GM19455 (cell line): Measurements from ENCODE around the gene PRR16.

Experiments used
- ATAC-seq: cut with Tn5 transposase; IDR thresholded peaks from one replicate; pipeline ENCODE4 v1.9.1; 2021; ENCODE audit not compliant: unreplicated experiment

The PRR16 gene

DNA sequence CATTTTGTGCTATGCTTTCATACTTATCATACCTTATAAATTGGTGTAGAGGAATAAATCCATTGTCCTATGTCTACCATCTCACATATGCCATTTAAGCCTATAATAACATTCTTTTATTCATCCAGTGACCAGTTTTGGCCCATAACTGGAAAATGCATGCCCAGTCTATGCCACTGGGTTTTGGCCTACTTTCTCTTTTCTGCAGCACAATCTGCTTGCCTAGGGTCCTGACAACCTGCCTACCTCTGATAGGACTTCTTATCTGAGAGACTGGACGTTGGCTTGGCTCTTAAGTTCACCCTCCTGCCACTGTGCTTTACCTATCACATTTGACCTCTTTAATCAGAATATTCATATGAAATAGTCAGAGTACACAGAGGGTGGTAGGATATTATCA lies 103.0 kb downstream of the PRR16 start:
- no peak for ATAC-seq

DNA sequence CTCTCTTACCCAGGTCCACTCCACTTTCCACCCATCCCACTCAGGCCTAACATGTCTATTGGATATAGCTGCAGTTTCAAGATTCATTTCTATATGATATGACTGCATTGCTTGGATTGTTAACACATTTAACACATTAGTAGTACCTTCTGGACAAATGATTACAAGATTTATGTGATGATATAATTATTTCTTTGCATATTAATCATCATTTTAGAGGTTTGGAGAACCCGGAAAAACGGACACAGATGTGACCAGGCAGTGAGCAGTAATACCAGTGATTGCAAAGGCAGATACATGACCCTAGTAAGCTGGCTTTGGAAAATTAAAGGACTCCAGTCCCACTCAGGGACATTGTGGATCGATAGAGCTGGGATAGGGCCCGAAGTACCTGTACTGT lies 103.8 kb downstream of the PRR16 start:
- ATAC-seq, result no peak

DNA sequence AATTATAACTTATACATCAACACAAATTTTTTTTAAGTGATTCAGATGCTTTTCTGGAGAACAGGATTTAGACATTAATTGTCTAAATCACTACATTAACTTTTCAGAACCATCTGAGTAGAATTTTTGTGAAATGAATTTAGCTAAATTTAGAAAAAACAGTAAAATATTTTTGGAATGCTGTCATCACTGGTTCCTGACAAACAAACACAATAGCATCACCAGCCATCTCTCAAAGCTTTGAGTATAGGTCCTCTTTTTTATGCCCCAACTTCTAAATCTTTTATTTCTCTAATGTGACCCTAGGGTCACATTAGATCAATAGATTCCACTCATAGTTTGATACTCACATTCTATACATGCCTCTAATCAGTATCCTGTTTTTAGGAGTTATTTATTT lies 104.6 kb downstream of the PRR16 start:
- no peak for ATAC-seq

GRCh38 chr5:120576588-120576987 lies 112.5 kb downstream of the PRR16 start:
- ATAC-seq, result no peak

DNA sequence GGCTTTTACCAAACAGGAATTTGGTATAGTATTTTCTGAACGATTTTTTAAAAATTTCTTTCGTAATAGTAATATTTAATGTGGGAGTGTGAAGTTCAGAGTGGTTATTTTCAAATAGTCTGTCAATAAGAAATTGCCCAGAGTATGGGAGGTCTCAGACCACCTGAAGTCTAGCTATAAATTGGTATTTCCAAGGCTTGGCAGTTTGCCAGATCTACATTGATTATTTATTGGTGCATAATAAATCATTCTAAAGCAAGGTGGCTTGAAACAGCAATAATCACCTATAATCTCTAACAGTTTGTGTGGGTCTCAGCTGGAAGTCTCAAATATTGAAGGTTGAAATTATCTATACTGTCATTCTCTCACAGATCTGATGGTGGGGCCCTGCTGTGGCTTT lies 118.5 kb downstream of the PRR16 start:
- ATAC-seq, result no peak

DNA sequence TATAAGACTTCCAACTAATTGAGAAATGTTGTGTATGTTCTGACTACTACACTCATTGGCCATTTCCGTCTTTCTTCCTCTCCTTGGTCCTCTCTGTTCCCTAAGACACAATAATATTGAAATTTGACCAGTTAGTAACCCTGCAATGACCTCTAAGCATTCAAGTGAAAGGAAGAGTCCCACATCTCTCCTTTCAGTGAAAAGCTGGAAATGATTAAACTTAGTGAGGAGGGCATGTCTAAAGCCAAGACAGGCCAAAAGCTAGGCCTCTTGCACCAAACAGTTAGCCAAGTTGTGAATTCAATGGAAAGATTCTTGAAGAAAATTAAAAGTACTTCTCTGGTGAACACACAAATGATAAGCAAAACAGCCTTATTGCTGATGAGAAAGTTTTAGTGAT lies 122.5 kb downstream of the PRR16 start:
- ATAC-seq, result no peak

DNA sequence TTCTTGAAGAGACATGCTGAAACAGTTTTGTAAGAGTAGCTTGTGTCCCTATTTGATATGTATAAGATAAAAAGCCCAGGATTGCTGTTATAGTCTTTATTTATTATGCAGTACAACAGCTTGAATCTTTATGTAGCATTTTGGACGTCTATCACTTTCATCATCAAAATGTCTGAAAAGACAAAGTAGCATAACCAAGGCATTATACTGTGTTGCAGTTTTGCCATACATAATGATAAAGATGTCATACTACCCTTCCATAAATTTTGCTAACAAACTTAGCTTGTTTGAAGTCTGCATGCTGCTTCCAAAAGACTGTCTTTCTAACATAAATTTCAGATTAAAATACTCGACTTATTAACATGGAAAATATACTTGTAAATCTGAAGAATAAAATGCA lies 127.8 kb downstream of the PRR16 start:
- ATAC-seq, result no peak

DNA sequence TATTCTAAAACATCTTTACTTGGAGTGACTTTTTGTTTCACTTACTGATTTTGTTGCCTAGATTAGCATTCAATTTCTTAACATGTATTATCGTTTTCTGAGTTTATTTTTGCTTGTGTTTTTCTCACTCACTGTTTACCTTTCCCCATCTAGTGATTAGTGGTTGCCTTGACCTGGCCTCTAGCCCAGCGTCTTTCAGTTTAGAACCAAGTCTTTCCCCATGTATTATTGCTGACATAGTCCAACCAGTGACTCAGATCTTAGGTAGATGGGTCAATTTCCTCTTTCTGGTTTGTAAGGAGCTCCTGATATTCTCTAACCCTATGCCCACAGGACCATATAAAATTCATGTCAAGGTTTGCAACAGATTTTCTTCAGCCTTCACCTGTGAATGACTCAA lies 135.5 kb downstream of the PRR16 start:
- ATAC-seq, result no peak

GRCh38 chr5:120600639-120601038 lies 136.5 kb downstream of the PRR16 start:
- no peak for ATAC-seq

DNA sequence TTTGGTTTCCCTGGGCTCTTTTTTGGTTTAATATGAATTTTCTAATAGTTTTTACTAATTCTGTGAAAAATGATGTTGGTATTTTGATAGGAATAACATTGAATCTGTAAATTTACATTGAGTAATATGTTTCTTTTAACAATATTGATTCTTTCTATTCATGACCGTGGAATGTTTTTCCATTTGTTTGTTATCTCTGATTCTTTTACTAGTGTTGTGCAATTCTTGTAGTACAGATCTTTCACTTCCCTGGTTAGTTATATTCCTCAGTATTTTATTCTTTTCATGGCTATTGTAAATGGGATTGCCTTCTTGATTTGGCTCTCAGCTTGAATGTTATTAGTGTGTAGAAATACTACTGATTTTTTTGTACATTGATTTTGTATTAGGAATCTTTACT lies 137.9 kb downstream of the PRR16 start:
- ATAC-seq, result no peak

GRCh38 chr5:120604884-120605283 lies 140.8 kb downstream of the PRR16 start:
- ATAC-seq, result no peak

DNA sequence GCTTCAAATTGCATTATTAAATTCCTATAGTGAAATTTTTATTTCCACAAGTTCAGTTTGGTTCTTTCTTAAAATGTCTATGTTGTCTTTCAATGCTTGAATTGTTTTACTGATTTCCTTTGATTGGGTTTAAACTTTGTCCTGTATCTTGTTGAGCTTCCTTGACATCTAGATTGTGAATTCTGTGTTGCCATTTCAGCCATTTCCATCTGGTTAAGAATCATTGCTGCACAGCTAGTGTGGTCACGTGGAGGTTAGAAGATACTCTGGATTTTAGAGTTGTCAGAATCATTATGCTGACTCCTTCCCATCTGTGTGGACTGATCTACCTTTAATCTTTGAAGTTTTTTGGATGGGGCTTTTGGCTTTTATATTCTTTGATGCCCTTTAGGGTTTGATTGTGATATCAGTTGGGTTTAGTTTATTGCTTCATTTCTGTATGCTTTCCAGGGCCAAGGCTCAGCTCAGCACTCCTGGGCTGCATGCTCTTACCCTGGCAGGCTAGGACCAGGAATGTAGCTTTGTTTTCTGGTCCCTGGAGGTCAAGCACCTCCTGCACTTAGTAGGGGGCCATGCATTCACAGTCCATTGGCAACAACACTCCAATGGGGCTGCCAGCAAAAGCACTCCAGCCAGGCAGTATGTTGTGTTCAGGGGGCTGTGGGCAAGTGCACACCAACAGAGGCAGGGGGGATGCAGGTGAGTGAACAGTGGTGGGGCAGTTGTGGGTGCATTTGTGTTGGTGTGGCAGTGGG lies 141.4 kb downstream of the PRR16 start:
- ATAC-seq, result no peak

GRCh38 chr5:120609570-120609969 lies 145.5 kb downstream of the PRR16 start:
- no peak for ATAC-seq

DNA sequence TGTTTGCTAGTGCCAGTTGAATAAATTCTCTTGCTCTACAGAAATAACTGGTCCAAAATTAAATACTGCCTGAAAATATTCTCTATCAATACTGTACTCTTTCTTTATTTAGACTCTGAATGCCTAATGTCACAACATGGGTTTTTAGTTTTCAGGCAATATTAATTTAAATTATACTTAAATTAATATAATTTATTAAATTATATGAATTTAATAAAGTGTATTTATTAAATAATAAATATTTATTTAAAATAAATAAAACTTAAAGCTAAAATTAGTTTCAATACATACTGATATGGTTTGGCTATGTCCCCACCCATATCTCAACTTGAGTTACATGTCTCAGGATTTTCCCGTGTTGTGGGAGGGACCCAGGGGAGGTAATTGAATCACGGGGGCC lies 146.0 kb downstream of the PRR16 start:
- no peak for ATAC-seq

- ATAC-seq, result no peak
Observed at GRCh38 chr5:120613729-120614128, 149.6 kb downstream of the PRR16 start.

GRCh38 chr5:120614531-120615180 lies 150.6 kb downstream of the PRR16 start:
- ATAC-seq, result no peak

GRCh38 chr5:120615967-120616645 lies 152.0 kb downstream of the PRR16 start:
- no peak for ATAC-seq

GRCh38 chr5:120621339-120621738 lies 157.2 kb downstream of the PRR16 start:
- ATAC-seq, result no peak

GRCh38 chr5:120624021-120624563 lies 160.0 kb downstream of the PRR16 start:
- no peak for ATAC-seq

DNA sequence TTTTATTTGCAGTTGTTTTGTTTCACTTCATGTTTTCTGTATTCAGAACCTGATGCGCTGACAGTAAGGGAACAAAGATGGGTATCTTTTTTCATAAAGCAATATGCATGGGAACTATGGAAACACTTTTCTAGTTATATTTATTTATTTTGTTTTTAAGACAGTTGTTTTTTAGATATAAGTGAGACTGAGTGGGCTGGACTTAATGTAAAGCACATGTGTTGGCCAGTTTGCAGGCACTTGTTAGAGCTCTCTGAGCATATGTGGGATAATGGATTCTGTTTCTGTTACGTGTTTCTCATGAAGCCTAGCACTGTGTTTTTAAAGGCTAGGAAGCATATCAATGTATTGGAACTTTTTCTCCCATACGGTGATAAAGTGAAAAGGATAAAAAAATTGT lies 164.1 kb downstream of the PRR16 start:
- ATAC-seq, result no peak

GRCh38 chr5:120630550-120630949 lies 166.4 kb downstream of the PRR16 start:
- ATAC-seq, result no peak

- ATAC-seq, result no peak
Observed at GRCh38 chr5:120631611-120632010, 167.5 kb downstream of the PRR16 start.
